ENCODE measurements around the gene TRMT2A. TPM values are rescaled to one million over a fixed set of nuclear protein-coding genes. Genes with fewer than 3 reads are reported as not detected.
A peak's percentile ranks its signal among the peaks of the same experiment; 100 is the strongest.

TRMT2A gene
- total and polyA plus RNA-seq, 10 of the 15 experiments (the other 5 are each of a cell fraction or from before 2014, with no cell fraction given): 0.29 to 97.0 (median 57.9) TPM

- no peak; the same call in 1 of the 2 replicates for TF ChIP-seq NFYB (IDR thresholded peaks at IDR 0.05; ENCODE audit: insufficient read depth, low read depth, low read length)
- TF ChIP-seq NFIC (IDR thresholded peaks at IDR 0.05; ENCODE audit: low read depth, low read length): no peak
- TF ChIP-seq EP300 (IDR thresholded peaks at IDR 0.05; ENCODE audit: borderline replicate concordance in 1 of 2, control insufficient read depth in 1 of 2, low read depth in 2 of 2, low read length in 2 of 2): peak in 1 of 2 experiments; percentile 55; a peak in 2 of 4 replicates
- TF ChIP-seq SREBF1 (IDR thresholded peaks at IDR 0.05; ENCODE audit: low read length): peak; percentile 83; the same call in 1 of the 2 replicates
- no peak for TF ChIP-seq ZNF384 (IDR thresholded peaks at IDR 0.05; ENCODE audit: borderline replicate concordance, low read depth, low read length)
- TF ChIP-seq ZBTB40 (IDR thresholded peaks at IDR 0.05; ENCODE audit: borderline replicate concordance): peak; percentile 99
- peak; percentile 61; the same call in 1 of the 2 replicates for TF ChIP-seq CBFB (IDR thresholded peaks at IDR 0.05; ENCODE audit: low read depth)
- TF ChIP-seq CTCF (IDR thresholded peaks at IDR 0.05 in 2 of 3, conservative IDR thresholded peaks at IDR 0.05 in 1 of 3; ENCODE audit: control insufficient read depth in 2 of 3, extremely low read depth in 1 of 3, insufficient read depth in 1 of 3, low read depth in 3 of 3, low read length in 3 of 3): peak in 2 of 3 experiments; percentile 10 to 30; a peak in 2 of 6 replicates
- no peak; the same call in 1 of the 2 replicates for TF ChIP-seq ZNF592 (IDR thresholded peaks at IDR 0.05)
- no peak for TF ChIP-seq ZBTB33 (IDR thresholded peaks at IDR 0.05)
- no peak for TF ChIP-seq BCLAF1 (IDR thresholded peaks at IDR 0.05)
- peak; percentile 75 for TF ChIP-seq DPF2 (IDR thresholded peaks at IDR 0.05)
Measured at GRCh38 chr22:20116951-20117632, at the start of gene TRMT2A (continued).

Measured in GM12878 (cell line).